SK-N-SH (cell line): ENCODE measurements around the gene SNW1. TPM values are rescaled to one million over a fixed set of nuclear protein-coding genes. Genes with fewer than 3 reads are reported as not detected.

Source experiments
- CTCF ChIA-PET: fragments of 300-600, 350-600 bp; formaldehyde crosslinking; extraction: SDS; loops from one replicate; lab custom pipeline; 2021; lab: Yijun Ruan, JAX
- POLR2A ChIA-PET: fragments of 350-600 bp; sonication (Branson Sonifier 250); formaldehyde crosslinking; extraction: SDS; loops from one replicate; lab custom pipeline; 2020; ENCODE audit warnings: antibody characterized with exemption, inconsistent platforms; lab: Yijun Ruan, JAX
- DNase-seq: peaks from one replicate; pipeline ENCODE4 v3.0.0; 2012
- H2AFZ ChIP-seq: fragments of 200-600 bp; sonication (generic); 2 replicates; pipeline ENCODE4 v1.8.1; 2016; ENCODE audit warnings: antibody characterized with exemption, mild to moderate bottlenecking, low read depth
- H3F3A ChIP-seq: fragments of 200-600 bp; sonication (generic); replicated peaks from 2 replicates; pipeline ENCODE3; 2016; ENCODE audit warnings: antibody characterized with exemption, mild to moderate bottlenecking; ENCODE audit not compliant: insufficient read depth
- H3K27ac ChIP-seq, 2 experiments: fragments of 200-500 bp in 1 of 2; fragments of 200-600 bp in 1 of 2; sonication (Bioruptor generic) in 1 of 2; sonication (generic), shearing (Covaris generic) in 1 of 2; 2 replicates each; pipeline versions ENCODE4 v1.5.1 to v1.6.1; 2014 to 2016; ENCODE audit warnings: low read depth in 2 of 2, inconsistent platforms in 1 of 2, low read length in 1 of 2, mild to moderate bottlenecking in 1 of 2, mixed read lengths in 1 of 2
- H3K27me3 ChIP-seq: fragments of 200-600 bp; sonication (generic), shearing (Covaris generic); 2 replicates; pipeline ENCODE4 v1.6.1; 2016; ENCODE audit warnings: mixed run types; ENCODE audit not compliant: insufficient read depth
- H3K36me3 ChIP-seq, 2 experiments: fragments of 200-500 bp in 1 of 2; fragments of 200-600 bp in 1 of 2; sonication (Bioruptor generic) in 1 of 2; sonication (generic) in 1 of 2; replicated peaks in 1 of 2; 2 replicates each; pipeline versions ENCODE3 to v1.5.1; 2014 to 2016; ENCODE audit warnings: low read length in 1 of 2, mild to moderate bottlenecking in 1 of 2; ENCODE audit not compliant: insufficient read depth in 2 of 2, control insufficient read depth in 1 of 2
- H3K4me1 ChIP-seq, 2 experiments: fragments of 200-500 bp in 1 of 2; fragments of 200-600 bp in 1 of 2; sonication (Bioruptor generic) in 1 of 2; sonication (generic), shearing (Covaris generic) in 1 of 2; 2 replicates each; pipeline versions ENCODE4 v1.5.1 to v1.6.1; 2014 to 2016; ENCODE audit warnings: low read depth in 1 of 2, low read length in 1 of 2, mixed run types in 1 of 2; ENCODE audit not compliant: insufficient read depth in 2 of 2, control insufficient read depth in 1 of 2
- H3K4me2 ChIP-seq: fragments of 200-600 bp; sonication (generic), shearing (Covaris generic); 2 replicates; pipeline ENCODE4 v1.6.1; 2017; ENCODE audit warnings: mixed run types
- H3K4me3 ChIP-seq, 2 experiments: fragments of 200-500 bp in 1 of 2; fragments of 200-600 bp in 1 of 2; sonication (Bioruptor generic) in 1 of 2; sonication (generic), shearing (Covaris generic) in 1 of 2; 2 replicates each; pipeline versions ENCODE4 v1.5.1 to v1.8.1; 2014 to 2016; ENCODE audit warnings: low read depth in 2 of 2, inconsistent platforms in 1 of 2, low read length in 1 of 2, mild to moderate bottlenecking in 1 of 2, mixed read lengths in 1 of 2, moderate library complexity in 1 of 2
- H3K79me2 ChIP-seq: fragments of 200-600 bp; sonication (generic); 2 replicates; pipeline ENCODE4 v1.8.1; 2017; ENCODE audit warnings: mild to moderate bottlenecking; ENCODE audit not compliant: insufficient read depth
- H3K9ac ChIP-seq: fragments of 200-600 bp; sonication (generic); 2 replicates; pipeline ENCODE4 v1.6.1; 2017; ENCODE audit warnings: mixed run types
- H3K9me2 ChIP-seq: fragments of 200-600 bp; sonication (generic); 2 replicates; pipeline ENCODE4 v1.6.1; 2017; ENCODE audit warnings: mixed run types
- H3K9me3 ChIP-seq: fragments of 200-600 bp; sonication (generic); 2 replicates; pipeline ENCODE4 v1.6.1; 2017; ENCODE audit warnings: mixed run types, mild to moderate bottlenecking, moderate library complexity
- H4K20me1 ChIP-seq: fragments of 200-600 bp; sonication (generic); 2 replicates; pipeline ENCODE4 v1.6.1; 2017; ENCODE audit warnings: mild to moderate bottlenecking, mixed run types; ENCODE audit not compliant: insufficient read depth
- CHD2 ChIP-seq: fragments of 150-350 bp; IDR thresholded peaks from 2 replicates; pipeline ENCODE4 v1.6.1; 2018; ENCODE audit warnings: low read length; ENCODE audit not compliant: partially characterized antibody
- EP300 ChIP-seq, 2 experiments: IDR thresholded peaks; 2 replicates each; pipeline versions ENCODE4 v1.4.0 to v1.6.1; 2012; ENCODE audit warnings: borderline replicate concordance in 1 of 2, low read depth in 1 of 2, low read length in 1 of 2
- EZH2phosphoT487 ChIP-seq: fragments of 200-600 bp; sonication (generic); IDR thresholded peaks from 2 replicates; pipeline ENCODE4 v1.6.1; 2017; ENCODE audit warnings: low read depth, mixed run types, mild to moderate bottlenecking, antibody characterized with exemption, moderate library complexity, borderline replicate concordance
- FOXJ3 ChIP-seq: sonication (generic); formaldehyde crosslinking; IDR thresholded peaks from 2 replicates; pipeline ENCODE4 v1.5.1; 2020; ENCODE audit warnings: mild to moderate bottlenecking, missing genetic modification reagents
- GABPA ChIP-seq: IDR thresholded peaks from 2 replicates; pipeline ENCODE4 v1.4.0; 2012; ENCODE audit warnings: low read depth, mild to moderate bottlenecking
- JUND ChIP-seq: IDR thresholded peaks from 2 replicates; pipeline ENCODE4 v1.4.0; 2012
- MEF2A ChIP-seq: IDR thresholded peaks from 2 replicates; pipeline ENCODE4 v1.4.0; 2012; ENCODE audit warnings: low read depth, borderline replicate concordance
- MXI1 ChIP-seq: IDR thresholded peaks from 2 replicates; pipeline ENCODE4 v1.6.1; 2012; ENCODE audit warnings: mild to moderate bottlenecking, low read depth, low read length, improper control_type of control experiment
- POLR2AphosphoS5 ChIP-seq: IDR thresholded peaks from 2 replicates; pipeline ENCODE4 v1.6.1; 2012; ENCODE audit warnings: low read depth, low read length
- RAD21 ChIP-seq: IDR thresholded peaks from 2 replicates; pipeline ENCODE4 v1.6.1; 2012; ENCODE audit warnings: mild to moderate bottlenecking, low read length
- SIN3A ChIP-seq: IDR thresholded peaks from 2 replicates; pipeline ENCODE4 v1.6.1; 2012; ENCODE audit warnings: low read depth, mild to moderate bottlenecking, low read length, moderate library complexity, borderline replicate concordance
- SMC3 ChIP-seq: IDR thresholded peaks from 2 replicates; pipeline ENCODE4 v1.6.1; 2012; ENCODE audit warnings: low read depth, low read length, improper control_type of control experiment
- TCF12 ChIP-seq: IDR thresholded peaks from 2 replicates; pipeline ENCODE4 v1.4.0; 2012
- TEAD4 ChIP-seq: IDR thresholded peaks from 2 replicates; pipeline ENCODE4 v1.4.0; 2012; ENCODE audit warnings: mild to moderate bottlenecking, borderline replicate concordance; ENCODE audit not compliant: insufficient read depth
- YY1 ChIP-seq: IDR thresholded peaks from 2 replicates; pipeline ENCODE4 v1.4.0; 2012; ENCODE audit warnings: low read depth, mild to moderate bottlenecking
- WGBS: methylation state at CpG from one replicate; pipeline ENCODE4 v1.1.6; 2017; ENCODE audit warnings: low lambda C conversion rate; 5-methylcytosine and 5-hydroxymethylcytosine counted together
- polyA plus RNA-seq, 3 experiments: library from polyadenylated mRNA; depleted of rRNA; stranded (reverse); fragments of >200 nt; gene quantifications; 2 replicates each; pipeline ENCODE4 v1.2.3, GENCODE V29; 2012
- TF ChIP-seq, protein P1 (sequence below): IDR thresholded peaks from 2 replicates; pipeline ENCODE4 v1.4.0; 2012; ENCODE audit warnings: low read depth, borderline replicate concordance
- TF ChIP-seq, protein P2 (sequence below): fragments of 150-350 bp; IDR thresholded peaks from 2 replicates; pipeline ENCODE4 v1.6.1; 2016; ENCODE audit warnings: mild to moderate bottlenecking, low read depth, low read length
- TF ChIP-seq, protein P3 (sequence below): fragments of 200-600 bp; sonication (generic); IDR thresholded peaks from 2 replicates; pipeline ENCODE4 v1.6.1; 2017; ENCODE audit warnings: antibody characterized with exemption, mild to moderate bottlenecking, moderate library complexity
- TF ChIP-seq, protein P4 (sequence below): IDR thresholded peaks from 2 replicates; pipeline ENCODE4 v1.4.0; 2012; ENCODE audit warnings: low read depth
- TF ChIP-seq, protein P5 (sequence below): IDR thresholded peaks from 2 replicates; pipeline ENCODE4 v1.4.0; 2012; ENCODE audit warnings: low read depth, borderline replicate concordance

SNW1 gene
- polyA plus RNA-seq, 1 of the 3 experiments (the other 2 are of a cell fraction), result 30.2 TPM

DNA sequence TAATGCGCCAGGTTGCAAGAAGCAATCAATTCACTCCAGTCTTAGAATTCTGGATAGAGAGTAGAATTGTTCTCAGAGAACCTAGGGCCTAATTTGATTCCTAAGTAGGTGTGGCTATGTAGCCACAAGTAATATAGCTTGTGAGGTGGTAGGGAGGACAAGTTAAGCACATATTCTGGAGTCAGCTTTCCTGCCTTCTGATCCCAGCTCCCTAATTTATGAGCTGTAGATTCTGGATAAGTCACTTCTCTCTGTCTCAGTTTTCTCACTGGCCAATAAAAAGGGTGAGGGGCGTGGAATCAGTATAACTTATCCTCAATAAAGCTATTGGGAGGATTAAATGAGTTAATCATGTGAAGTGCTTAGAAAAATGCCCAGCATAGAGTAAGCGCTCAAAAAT lies 3.0 kb upstream of the SNW1 start:
- DNase-seq, result no peak
- POLR2A ChIA-PET, result no interaction called here
- Histone ChIP-seq H3K27me3 (no peaks in the 10 kb centered on the region), H3F3A (no peaks in the 10 kb centered on the region), H3K4me2 (no peak overlapping the region), H3K4me3 (no peak overlapping the region), H3K9me3 (no peaks in the 10 kb centered on the region), H4K20me1 (peaks cover 13% of the 10 kb centered on the region), H3K9me2 (no peaks in the 10 kb centered on the region), H3K9ac (no peak overlapping the region), H3K79me2 (peaks cover 19% of the 10 kb centered on the region), H3K4me1 (peaks cover 0 to 7% of the 10 kb centered on the region in 2 experiments; a peak in 3 of 4 replicates), H2AFZ (no peak overlapping the region), H3K27ac (no peak overlapping the region), H3K36me3 (peaks cover 0 to 3% of the 10 kb centered on the region in 2 experiments)
- TF ChIP-seq FOXJ3 (CRISPR knock-in tag), result no peak
- TF ChIP-seq CHD2, result no peak
- no peak for TF ChIP-seq YY1
- no peak for TF ChIP-seq RAD21
- TF ChIP-seq MEF2A, result no peak
- TF ChIP-seq TCF12, result no peak
- no peak for TF ChIP-seq EP300 (IDR thresholded peaks at IDR 0.05; ENCODE audit: borderline replicate concordance in 1 of 2, low read depth in 1 of 2, low read length in 1 of 2)
- TF ChIP-seq, protein P1, sequence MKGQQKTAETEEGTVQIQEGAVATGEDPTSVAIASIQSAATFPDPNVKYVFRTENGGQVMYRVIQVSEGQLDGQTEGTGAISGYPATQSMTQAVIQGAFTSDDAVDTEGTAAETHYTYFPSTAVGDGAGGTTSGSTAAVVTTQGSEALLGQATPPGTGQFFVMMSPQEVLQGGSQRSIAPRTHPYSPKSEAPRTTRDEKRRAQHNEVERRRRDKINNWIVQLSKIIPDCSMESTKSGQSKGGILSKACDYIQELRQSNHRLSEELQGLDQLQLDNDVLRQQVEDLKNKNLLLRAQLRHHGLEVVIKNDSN, result no peak
- TF ChIP-seq, protein P2, sequence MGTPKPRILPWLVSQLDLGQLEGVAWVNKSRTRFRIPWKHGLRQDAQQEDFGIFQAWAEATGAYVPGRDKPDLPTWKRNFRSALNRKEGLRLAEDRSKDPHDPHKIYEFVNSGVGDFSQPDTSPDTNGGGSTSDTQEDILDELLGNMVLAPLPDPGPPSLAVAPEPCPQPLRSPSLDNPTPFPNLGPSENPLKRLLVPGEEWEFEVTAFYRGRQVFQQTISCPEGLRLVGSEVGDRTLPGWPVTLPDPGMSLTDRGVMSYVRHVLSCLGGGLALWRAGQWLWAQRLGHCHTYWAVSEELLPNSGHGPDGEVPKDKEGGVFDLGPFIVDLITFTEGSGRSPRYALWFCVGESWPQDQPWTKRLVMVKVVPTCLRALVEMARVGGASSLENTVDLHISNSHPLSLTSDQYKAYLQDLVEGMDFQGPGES, result no peak
- no peak for TF ChIP-seq MXI1
- no peak for TF ChIP-seq TEAD4
- TF ChIP-seq POLR2AphosphoS5, result no peak
- TF ChIP-seq JUND, result no peak
- no peak for TF ChIP-seq GABPA
- TF ChIP-seq EZH2phosphoT487, result no peak
- TF ChIP-seq SMC3, result no peak
- TF ChIP-seq, protein P3, sequence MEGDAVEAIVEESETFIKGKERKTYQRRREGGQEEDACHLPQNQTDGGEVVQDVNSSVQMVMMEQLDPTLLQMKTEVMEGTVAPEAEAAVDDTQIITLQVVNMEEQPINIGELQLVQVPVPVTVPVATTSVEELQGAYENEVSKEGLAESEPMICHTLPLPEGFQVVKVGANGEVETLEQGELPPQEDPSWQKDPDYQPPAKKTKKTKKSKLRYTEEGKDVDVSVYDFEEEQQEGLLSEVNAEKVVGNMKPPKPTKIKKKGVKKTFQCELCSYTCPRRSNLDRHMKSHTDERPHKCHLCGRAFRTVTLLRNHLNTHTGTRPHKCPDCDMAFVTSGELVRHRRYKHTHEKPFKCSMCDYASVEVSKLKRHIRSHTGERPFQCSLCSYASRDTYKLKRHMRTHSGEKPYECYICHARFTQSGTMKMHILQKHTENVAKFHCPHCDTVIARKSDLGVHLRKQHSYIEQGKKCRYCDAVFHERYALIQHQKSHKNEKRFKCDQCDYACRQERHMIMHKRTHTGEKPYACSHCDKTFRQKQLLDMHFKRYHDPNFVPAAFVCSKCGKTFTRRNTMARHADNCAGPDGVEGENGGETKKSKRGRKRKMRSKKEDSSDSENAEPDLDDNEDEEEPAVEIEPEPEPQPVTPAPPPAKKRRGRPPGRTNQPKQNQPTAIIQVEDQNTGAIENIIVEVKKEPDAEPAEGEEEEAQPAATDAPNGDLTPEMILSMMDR, result no peak
- TF ChIP-seq, protein P4, sequence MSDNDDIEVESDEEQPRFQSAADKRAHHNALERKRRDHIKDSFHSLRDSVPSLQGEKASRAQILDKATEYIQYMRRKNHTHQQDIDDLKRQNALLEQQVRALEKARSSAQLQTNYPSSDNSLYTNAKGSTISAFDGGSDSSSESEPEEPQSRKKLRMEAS, result no peak
- TF ChIP-seq, protein P5, sequence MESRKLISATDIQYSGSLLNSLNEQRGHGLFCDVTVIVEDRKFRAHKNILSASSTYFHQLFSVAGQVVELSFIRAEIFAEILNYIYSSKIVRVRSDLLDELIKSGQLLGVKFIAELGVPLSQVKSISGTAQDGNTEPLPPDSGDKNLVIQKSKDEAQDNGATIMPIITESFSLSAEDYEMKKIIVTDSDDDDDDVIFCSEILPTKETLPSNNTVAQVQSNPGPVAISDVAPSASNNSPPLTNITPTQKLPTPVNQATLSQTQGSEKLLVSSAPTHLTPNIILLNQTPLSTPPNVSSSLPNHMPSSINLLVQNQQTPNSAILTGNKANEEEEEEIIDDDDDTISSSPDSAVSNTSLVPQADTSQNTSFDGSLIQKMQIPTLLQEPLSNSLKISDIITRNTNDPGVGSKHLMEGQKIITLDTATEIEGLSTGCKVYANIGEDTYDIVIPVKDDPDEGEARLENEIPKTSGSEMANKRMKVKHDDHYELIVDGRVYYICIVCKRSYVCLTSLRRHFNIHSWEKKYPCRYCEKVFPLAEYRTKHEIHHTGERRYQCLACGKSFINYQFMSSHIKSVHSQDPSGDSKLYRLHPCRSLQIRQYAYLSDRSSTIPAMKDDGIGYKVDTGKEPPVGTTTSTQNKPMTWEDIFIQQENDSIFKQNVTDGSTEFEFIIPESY, result no peak
- no peak for TF ChIP-seq SIN3A
- CTCF ChIA-PET, result no interaction called here
- WGBS, result 82% methylated on average over 3 of the region's 3 CpGs
